ENCODE data around the gene TXNL4A. TPM values are rescaled to one million over a fixed set of nuclear protein-coding genes. Genes with fewer than 3 reads are reported as not detected.

The TXNL4A gene
- total and polyA plus RNA-seq, 3 donors from 2014 or later: 37.4 to 158 (median 47.0) TPM

DNA sequence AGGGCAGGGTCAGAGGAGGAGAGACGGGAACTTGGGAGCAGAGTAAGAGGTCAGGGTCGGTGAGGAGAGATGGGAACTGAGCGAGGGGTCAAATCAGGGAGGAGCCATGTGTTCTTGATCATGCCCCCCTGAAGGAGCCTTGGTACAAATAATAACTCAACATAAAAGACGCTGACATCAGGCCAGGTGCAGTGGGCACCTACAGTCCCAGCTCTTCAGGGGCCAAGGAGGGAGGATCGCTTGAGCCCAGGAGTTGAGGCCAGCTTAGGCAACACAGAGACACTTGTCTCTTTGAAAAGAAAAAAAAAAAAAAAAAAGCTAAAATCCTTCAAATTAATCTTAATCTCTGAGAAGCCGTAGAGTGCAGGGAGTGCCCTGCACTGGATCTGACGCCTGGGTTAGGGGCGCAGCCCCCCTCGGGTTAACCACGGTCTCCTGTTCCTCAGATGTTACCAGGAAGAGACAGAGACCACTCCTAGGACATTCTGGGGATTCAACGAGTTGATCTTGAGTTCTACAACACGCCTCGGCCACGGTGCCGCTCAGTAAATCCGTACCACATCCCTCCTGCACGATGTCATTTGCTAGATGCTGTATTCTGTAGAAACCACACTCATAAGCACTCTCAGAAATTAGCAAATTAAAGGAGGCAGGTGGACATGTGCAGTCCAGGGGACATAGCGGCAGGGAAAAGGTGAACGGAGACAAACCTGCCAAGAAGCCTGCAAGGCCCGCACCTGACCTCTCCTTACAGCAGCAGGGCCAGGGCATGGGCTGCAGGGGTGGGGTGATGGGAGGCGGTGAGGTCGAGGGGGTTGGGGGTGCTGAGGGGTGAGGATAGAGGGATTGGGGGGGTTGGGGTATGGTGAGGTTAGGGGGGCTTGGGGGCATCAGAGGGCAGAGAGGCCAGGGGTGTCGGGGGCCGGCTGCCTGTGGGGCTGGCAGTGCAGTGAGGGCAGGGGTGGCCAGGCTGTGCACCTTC, 66.1 kb downstream of the TXNL4A start:
- WGBS, 2 donors: 97% methylated on average over 24 of the region's 24 CpGs

More for the DNA sequence above, 66.1 kb downstream of the TXNL4A start:
- Histone ChIP-seq H3K27me3 (no peaks in the 10 kb centered on the region), H3K27ac (no peak overlapping the region), H3K4me3 (no peak overlapping the region), H3K4me1 (no peaks in the 10 kb centered on the region), H3K36me3 (ENCODE audit: low read depth, missing control alignments) (no peaks in the 10 kb centered on the region), H3K9me3 (no peaks in the 10 kb centered on the region)
- intact Hi-C loops (cut with DNase I; ENCODE audit: low total_unique reads): no loop called here
- DNase-seq: peak; percentile 10
- no peak for TF ChIP-seq POLR2A (IDR thresholded peaks at IDR 0.05)
- TF ChIP-seq, protein P1, sequence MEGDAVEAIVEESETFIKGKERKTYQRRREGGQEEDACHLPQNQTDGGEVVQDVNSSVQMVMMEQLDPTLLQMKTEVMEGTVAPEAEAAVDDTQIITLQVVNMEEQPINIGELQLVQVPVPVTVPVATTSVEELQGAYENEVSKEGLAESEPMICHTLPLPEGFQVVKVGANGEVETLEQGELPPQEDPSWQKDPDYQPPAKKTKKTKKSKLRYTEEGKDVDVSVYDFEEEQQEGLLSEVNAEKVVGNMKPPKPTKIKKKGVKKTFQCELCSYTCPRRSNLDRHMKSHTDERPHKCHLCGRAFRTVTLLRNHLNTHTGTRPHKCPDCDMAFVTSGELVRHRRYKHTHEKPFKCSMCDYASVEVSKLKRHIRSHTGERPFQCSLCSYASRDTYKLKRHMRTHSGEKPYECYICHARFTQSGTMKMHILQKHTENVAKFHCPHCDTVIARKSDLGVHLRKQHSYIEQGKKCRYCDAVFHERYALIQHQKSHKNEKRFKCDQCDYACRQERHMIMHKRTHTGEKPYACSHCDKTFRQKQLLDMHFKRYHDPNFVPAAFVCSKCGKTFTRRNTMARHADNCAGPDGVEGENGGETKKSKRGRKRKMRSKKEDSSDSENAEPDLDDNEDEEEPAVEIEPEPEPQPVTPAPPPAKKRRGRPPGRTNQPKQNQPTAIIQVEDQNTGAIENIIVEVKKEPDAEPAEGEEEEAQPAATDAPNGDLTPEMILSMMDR (IDR thresholded peaks at IDR 0.05): no peak

Other genes starting within 250 kb of the TXNL4A start
- gene KCNG2, start 190.6 kb downstream of the TXNL4A start, total RNA-seq: 1 to 10 TPM; 7.2 to 7.6 TPM
- gene KCNG2, start 190.6 kb downstream of the TXNL4A start, polyA plus RNA-seq (ENCODE audit: insufficient read depth, low read depth, low replicate concordance): 0.50 TPM
- gene SLC66A2, start 36.9 kb downstream of the TXNL4A start, total RNA-seq: 100 to 1,000 TPM in 1 of 2 donors, 10 to 100 TPM in 1; 87.0 to 143 TPM
- gene SLC66A2, start 36.9 kb downstream of the TXNL4A start, polyA plus RNA-seq (ENCODE audit: insufficient read depth, low read depth, low replicate concordance): 72.5 TPM
- gene HSBP1L1, start 23.9 kb downstream of the TXNL4A start, total RNA-seq: 1 to 10 TPM; 5.0 to 6.6 TPM
- 6.0 TPM for gene HSBP1L1, start 23.9 kb downstream of the TXNL4A start, polyA plus RNA-seq (ENCODE audit: insufficient read depth, low read depth, low replicate concordance)
- gene RBFA, start 45.9 kb upstream of the TXNL4A start, total RNA-seq: 10 to 100 TPM; 57.0 to 57.6 TPM
- 25.9 TPM for gene RBFA, start 45.9 kb upstream of the TXNL4A start, polyA plus RNA-seq (ENCODE audit: insufficient read depth, low read depth, low replicate concordance)
- gene ADNP2, start 120.7 kb upstream of the TXNL4A start, total RNA-seq: 10 to 100 TPM; 56.8 to 57.7 TPM
- 50.0 TPM for gene ADNP2, start 120.7 kb upstream of the TXNL4A start, polyA plus RNA-seq (ENCODE audit: insufficient read depth, low read depth, low replicate concordance)

Measured in testis (tissue), 3 donors.